CD14-positive monocyte (primary cell): Measurements from ENCODE around the gene NAB1. TPM values are rescaled to one million over a fixed set of nuclear protein-coding genes. Genes with fewer than 3 reads are reported as not detected.
A peak's percentile ranks its signal among the peaks of the same experiment; 100 is the strongest.

Experiments
- DNase-seq, 3 donors: peaks; one replicate each; pipeline ENCODE4 v3.0.0-alpha.2; 2011 to 2022
- H2AFZ ChIP-seq: 2 replicates; pipeline ENCODE4 v1.6.0; 2012; ENCODE audit warnings: mild to moderate bottlenecking, low read depth, low read length, inconsistent platforms; ENCODE audit not compliant: insufficient read depth, poor library complexity, severe bottlenecking
- H3K27ac ChIP-seq, 2 donors: 1 replicate in 1 of 2; 2 replicates in 1 of 2; pipeline ENCODE4 v1.5.1; 2012 to 2013; ENCODE audit warnings: low read length in 2 of 2, control low read depth in 1 of 2, inconsistent platforms in 1 of 2, low read depth in 1 of 2, mild to moderate bottlenecking in 1 of 2
- H3K27me3 ChIP-seq, 2 donors: one replicate each; pipeline versions ENCODE4 v1.6.0 to v1.6.1; 2011 to 2013; ENCODE audit warnings: low read length in 2 of 2; ENCODE audit not compliant: control insufficient read depth in 2 of 2, insufficient read depth in 2 of 2
- H3K36me3 ChIP-seq, 2 donors: replicated peaks in 1 of 2; 1 replicate in 1 of 2; 2 replicates in 1 of 2; pipeline versions ENCODE4 v1.5.1 to v1.6.1; 2012 to 2013; ENCODE audit warnings: low read length in 2 of 2, control low read depth in 1 of 2, inconsistent platforms in 1 of 2, mild to moderate bottlenecking in 1 of 2; ENCODE audit not compliant: insufficient read depth in 2 of 2, control insufficient read depth in 1 of 2
- H3K4me1 ChIP-seq, 2 donors: 1 replicate in 1 of 2; 2 replicates in 1 of 2; pipeline versions ENCODE4 v1.5.1 to v1.6.1; 2012 to 2013; ENCODE audit warnings: low read length in 2 of 2, control low read depth in 1 of 2, inconsistent platforms in 1 of 2, mild to moderate bottlenecking in 1 of 2, moderate library complexity in 1 of 2; ENCODE audit not compliant: insufficient read depth in 2 of 2, control insufficient read depth in 1 of 2
- H3K4me2 ChIP-seq: replicated peaks from 2 replicates; pipeline ENCODE3; 2012; ENCODE audit warnings: low read length, moderate library complexity, mild to moderate bottlenecking; ENCODE audit not compliant: poor library complexity, severe bottlenecking; ENCODE audit errors: extremely low read depth
- H3K4me3 ChIP-seq, 3 experiments: fragments of 200-600 bp in 1 of 3; sonication (generic) in 1 of 3; replicated peaks in 1 of 3; 1 replicate in 2 of 3; 2 replicates in 1 of 3; pipeline ENCODE4 v1.5.1; 2011 to 2013; ENCODE audit warnings: low read length in 3 of 3, mild to moderate bottlenecking in 3 of 3, control low read depth in 2 of 3, low read depth in 2 of 3, inconsistent platforms in 1 of 3, moderate library complexity in 1 of 3
- H3K79me2 ChIP-seq: 2 replicates; pipeline ENCODE4 v1.6.0; 2012; ENCODE audit warnings: mild to moderate bottlenecking, control low read depth, inconsistent platforms, low read length, moderate library complexity; ENCODE audit not compliant: insufficient read depth
- H3K9ac ChIP-seq: 2 replicates; pipeline ENCODE4 v1.6.0; 2017; ENCODE audit warnings: low read length, mild to moderate bottlenecking; ENCODE audit not compliant: insufficient read depth, poor library complexity, severe bottlenecking
- H3K9me3 ChIP-seq, 2 donors: replicated peaks in 1 of 2; 1 replicate in 1 of 2; 2 replicates in 1 of 2; pipeline versions ENCODE4 v1.5.1 to v1.6.1; 2012 to 2013; ENCODE audit warnings: low read length in 2 of 2, control low read depth in 1 of 2; ENCODE audit not compliant: control insufficient read depth in 1 of 2, insufficient read depth in 1 of 2
- H4K20me1 ChIP-seq: 2 replicates; pipeline ENCODE4 v1.6.0; 2012; ENCODE audit warnings: mild to moderate bottlenecking, low read length, control low read depth, moderate library complexity; ENCODE audit not compliant: insufficient read depth
- H3K27ac Mint-ChIP-seq, 7 donors: one replicate each; pipeline ENCODE4 v1.8.0; 2020; ENCODE audit warnings: mild to moderate bottlenecking in 7 of 7, mixed read lengths in 7 of 7, moderate library complexity in 6 of 7, inconsistent platforms in 2 of 7
- H3K27me3 Mint-ChIP-seq, 3 donors: one replicate each; pipeline ENCODE4 v1.8.0; 2021 to 2022; ENCODE audit warnings: low read depth in 3 of 3, mild to moderate bottlenecking in 3 of 3, mixed read lengths in 3 of 3, moderate library complexity in 3 of 3, inconsistent platforms in 1 of 3
- H3K36me3 Mint-ChIP-seq, 2 donors: one replicate each; pipeline ENCODE4 v1.8.0; 2020; ENCODE audit warnings: mixed read lengths in 2 of 2, inconsistent platforms in 1 of 2, mild to moderate bottlenecking in 1 of 2
- H3K4me1 Mint-ChIP-seq: one replicate; pipeline ENCODE4 v1.8.0; 2020; ENCODE audit warnings: mild to moderate bottlenecking, mixed read lengths
- H3K4me3 Mint-ChIP-seq, 2 donors: one replicate each; pipeline ENCODE4 v1.8.0; 2020; ENCODE audit warnings: mild to moderate bottlenecking in 2 of 2, mixed read lengths in 2 of 2, moderate library complexity in 1 of 2
- H3K9me3 Mint-ChIP-seq, 7 donors: one replicate each; pipeline ENCODE4 v1.8.0; 2020 to 2022; ENCODE audit warnings: mixed read lengths in 7 of 7, mild to moderate bottlenecking in 6 of 7, moderate library complexity in 6 of 7, inconsistent platforms in 2 of 7
- CTCF ChIP-seq: fragments of 200-600 bp; IDR thresholded peaks from one replicate; pipeline ENCODE4 v1.8.0; 2022; ENCODE audit warnings: antibody characterized with exemption, mild to moderate bottlenecking
- WGBS: methylation state at CpG from one replicate; pipeline ENCODE4 v1.1.5; 2013; ENCODE audit warnings: missing lambda C conversion rate; ENCODE audit not compliant: insufficient coverage; 5-methylcytosine and 5-hydroxymethylcytosine counted together
- intact Hi-C, 2 donors: fragments of 100-400 bp; cut with micrococcal nuclease; formaldehyde crosslinking; loops; one replicate each; pipeline versions ENCODE4 v1.15.0 to v1.15.1; 2023
- polyA plus RNA-seq, 3 donors: library from polyadenylated mRNA; depleted of rRNA in 1 of 3; unstranded in 2 of 3; stranded (reverse) in 1 of 3; fragments of 300-500 nt in 2 of 3; fragments of >200 nt in 1 of 3; fragmentation: Illumina TruSeq in 2 of 3; gene quantifications; 1 replicate in 2 of 3; 2 replicates in 1 of 3; pipeline ENCODE4 v1.2.3, GENCODE V29; 2012 to 2021

Gene NAB1
- polyA plus RNA-seq, 3 donors: 2.9 to 15.5 (median 3.1) TPM

GRCh38 chr2:190648289-190649034 is 421 bp upstream of the NAB1 start:
- H3K4me2 ChIP-seq: peak overlapping the region; percentile 92
- peaks cover 36% of the 10 kb centered on the region for H3K79me2 ChIP-seq
- H3K9me3 ChIP-seq: no peaks in the 10 kb centered on the region
- under 1% methylated on average over 32 of the region's 78 CpGs for WGBS
- peak overlapping the region; percentile 80 for H2AFZ ChIP-seq
- peak overlapping the region; percentile 70 to 84 for H3K27ac ChIP-seq
- TF ChIP-seq CTCF: no peak
- H3K4me3 ChIP-seq: peak overlapping the region; percentile 61 to 86 (median 61)
- peak overlapping the region; percentile 84 to 88 for H3K4me3 Mint-ChIP-seq
- peaks cover 18 to 29% of the 10 kb centered on the region in 2 donors for H3K4me1 ChIP-seq
- peak overlapping the region; percentile 28 to 95 (median 87) for H3K27ac Mint-ChIP-seq
- H3K9ac ChIP-seq: peak overlapping the region; percentile 83
- no peaks in the 10 kb centered on the region for H3K36me3 ChIP-seq
- H3K4me1 Mint-ChIP-seq: peaks cover 24% of the 10 kb centered on the region
- H3K27me3 ChIP-seq: no peaks in the 10 kb centered on the region
- no peaks in the 10 kb centered on the region for H3K36me3 Mint-ChIP-seq
- H4K20me1 ChIP-seq: peaks cover 31% of the 10 kb centered on the region
- intact Hi-C loops: loop anchor here (5.0 to 10.0 kb wide), 2 partner anchors 114 to 116 kb away; partner anchors contain the start of gene NEMP2 (in 2 of the 2)
- peaks cover 0 to 3% (median 0%) of the 10 kb centered on the region in 7 donors for H3K9me3 Mint-ChIP-seq
- DNase-seq: peak; percentile 87 to 95 (median 94)
- H3K27me3 Mint-ChIP-seq: peaks cover 0 to 3% (median 0%) of the 10 kb centered on the region in 3 donors

GRCh38 chr2:190649798-190650390 is 1.0 kb downstream of the NAB1 start:
- peak overlapping the region; percentile 92 for H3K9ac ChIP-seq
- DNase-seq: peak; percentile 33 to 49 (median 44)
- H3K4me2 ChIP-seq: peak overlapping the region; percentile 92
- Mint-ChIP-seq H3K4me3 (peak overlapping the region; percentile 94 to 95), H3K27me3 (peaks cover 0 to 3% (median 0%) of the 10 kb centered on the region in 3 donors), H3K4me1 (peaks cover 24% of the 10 kb centered on the region), H3K9me3 (peaks cover 0 to 3% (median 0%) of the 10 kb centered on the region in 7 donors), H3K36me3 (no peaks in the 10 kb centered on the region), H3K27ac (peak overlapping the region; percentile 92 to 99 (median 97))
- peaks cover 18 to 29% of the 10 kb centered on the region in 2 donors for H3K4me1 ChIP-seq
- H3K79me2 ChIP-seq: peaks cover 50% of the 10 kb centered on the region
- TF ChIP-seq CTCF: no peak
- H3K27me3 ChIP-seq: no peaks in the 10 kb centered on the region
- peak overlapping the region; percentile 97 for H3K27ac ChIP-seq
- no peaks in the 10 kb centered on the region for H3K36me3 ChIP-seq
- under 1% methylated on average over 13 of the region's 15 CpGs for WGBS
- intact Hi-C loops: loop anchor here (5.0 to 10.0 kb wide), 2 partner anchors 115 to 118 kb away; partner anchors contain the start of gene NEMP2 (in 2 of the 2)
- H2AFZ ChIP-seq: peak overlapping the region; percentile 78
- H4K20me1 ChIP-seq: peaks cover 45% of the 10 kb centered on the region
- H3K4me3 ChIP-seq: peak overlapping the region; percentile 96 to 97 (median 97)
- no peaks in the 10 kb centered on the region for H3K9me3 ChIP-seq
